Hematopoietic multipotent progenitor cell treated with erythropoietin and hydrocortisone succinate and interleukin-3 and kit ligand, for 17 days (in vitro differentiated cells): ENCODE data around the gene TFPI2.
"Not testable (repeated sequence)": the region's sequence is repeated elsewhere in the genome, so short reads cannot be mapped to it uniquely, and the experiment has no call there.

Experiments used
- DNase-seq: peaks from one replicate; pipeline ENCODE4 v3.0.0-alpha.2; 2015; ENCODE audit warnings: low spot score

Gene TFPI2

GRCh38 chr7:93890464-93891068, at the start of gene TFPI2:
TFPI2 (minus strand) TSS chr7:93890753; CDS start chr7:93890678, 75 bp downstream.
- DNase-seq, result no peak

GRCh38 chr7:93938293-93938692, 47.7 kb upstream of the TFPI2 start:
- no peak for DNase-seq

GRCh38 chr7:93937818-93938217, 47.3 kb upstream of the TFPI2 start:
- no peak for DNase-seq

GRCh38 chr7:93935102-93935501, 44.5 kb upstream of the TFPI2 start:
- no peak for DNase-seq

GRCh38 chr7:93933156-93933555, 42.6 kb upstream of the TFPI2 start:
- DNase-seq, result no peak

GRCh38 chr7:93931655-93932054, 41.1 kb upstream of the TFPI2 start:
- no peak for DNase-seq

- DNase-seq, result no peak
Measured at GRCh38 chr7:93927585-93927984, 37.0 kb upstream of the TFPI2 start.

- DNase-seq, result no peak
Measured at GRCh38 chr7:93926800-93927199, 36.2 kb upstream of the TFPI2 start.

GRCh38 chr7:93923942-93924341, 33.4 kb upstream of the TFPI2 start:
- DNase-seq, result no peak

- no peak for DNase-seq
Measured at GRCh38 chr7:93923296-93923695, 32.7 kb upstream of the TFPI2 start.

- DNase-seq, result no peak
Measured at GRCh38 chr7:93921607-93922566, 31.3 kb upstream of the TFPI2 start, which contains the start of gene GNG11. GNG11 (plus strand) TSS chr7:93921735; CDS start chr7:93922138, 403 bp downstream.

GRCh38 chr7:93921186-93921585, 30.6 kb upstream of the TFPI2 start:
- DNase-seq, result no peak

GRCh38 chr7:93920496-93921182, 30.1 kb upstream of the TFPI2 start:
- DNase-seq, result no peak

- DNase-seq, result not testable (repeated sequence)
Measured at GRCh38 chr7:93916315-93916714, 25.8 kb upstream of the TFPI2 start.

GRCh38 chr7:93915888-93916287, 25.3 kb upstream of the TFPI2 start:
- not testable (repeated sequence) for DNase-seq

GRCh38 chr7:93915206-93915842, 24.8 kb upstream of the TFPI2 start:
- not testable (repeated sequence) for DNase-seq

- DNase-seq, result no peak
Measured at GRCh38 chr7:93914581-93915066, 24.1 kb upstream of the TFPI2 start.

GRCh38 chr7:93913197-93913596, 22.6 kb upstream of the TFPI2 start:
- no peak for DNase-seq

- not testable (repeated sequence) for DNase-seq
Measured at GRCh38 chr7:93911661-93912060, 21.1 kb upstream of the TFPI2 start.

GRCh38 chr7:93911242-93911641, 20.7 kb upstream of the TFPI2 start:
- not testable (repeated sequence) for DNase-seq

- DNase-seq, result no peak
Measured at GRCh38 chr7:93910076-93910994, 19.8 kb upstream of the TFPI2 start.
